ENCODE measurements around the gene HSD17B1.
"Not testable (repeated sequence)": the region's sequence is repeated elsewhere in the genome, so short reads cannot be mapped to it uniquely, and the experiment has no call there.

Gene HSD17B1

GRCh38 chr17:42552736-42553135, at the start of gene HSD17B1:
Gene HSD17B1 (plus strand): TSS chr17:42552923. CDS start chr17:42552934, 11 bp downstream.
- POLR2A ChIA-PET (ENCODE audit: low non-redundant PET); DNase-seq (ENCODE audit: low spot score): not testable (repeated sequence)
- CTCF ChIA-PET: interaction anchor here (1.4 kb wide), 1 partner anchor 16 kb away, joined by 4 read pairs; the partner anchor contains the start of gene NAGLU
- H3K27ac ChIP-seq: peak within 1 kb of the TSS; percentile 90

- no peak overlapping the region for H3K27ac ChIP-seq
- no peak for DNase-seq (ENCODE audit: low spot score)
- TF ChIP-seq CTCF (conservative IDR thresholded peaks at IDR 0.05; ENCODE audit: low read depth): no peak
- POLR2A ChIA-PET (ENCODE audit: low non-redundant PET): no interaction called here
- CTCF ChIA-PET: no interaction called here
Measured at GRCh38 chr17:42502926-42503325, 49.8 kb upstream of the HSD17B1 start.

- CTCF ChIA-PET: no interaction called here
- no peak for DNase-seq (ENCODE audit: low spot score)
- POLR2A ChIA-PET (ENCODE audit: low non-redundant PET): no interaction called here
- no peak for TF ChIP-seq CTCF (conservative IDR thresholded peaks at IDR 0.05; ENCODE audit: low read depth)
- H3K27ac ChIP-seq: no peak overlapping the region
Measured at GRCh38 chr17:42507671-42508070, 45.1 kb upstream of the HSD17B1 start.

- H3K27ac ChIP-seq: no peak overlapping the region
- CTCF ChIA-PET: interaction anchor here (0.8 to 0.9 kb wide), 2 partner anchors 18 to 186 kb away, joined by 3 to 6 read pairs; no protein-coding TSS in a partner anchor
- TF ChIP-seq CTCF (conservative IDR thresholded peaks at IDR 0.05; ENCODE audit: low read depth): no peak
- POLR2A ChIA-PET (ENCODE audit: low non-redundant PET): no interaction called here
- no peak for DNase-seq (ENCODE audit: low spot score)
Measured at GRCh38 chr17:42508426-42509165, 44.1 kb upstream of the HSD17B1 start.

GRCh38 chr17:42509409-42509808, 43.3 kb upstream of the HSD17B1 start:
- DNase-seq (ENCODE audit: low spot score): no peak
- TF ChIP-seq CTCF (conservative IDR thresholded peaks at IDR 0.05; ENCODE audit: low read depth): no peak
- no peak overlapping the region for H3K27ac ChIP-seq
- CTCF ChIA-PET: no interaction called here
- POLR2A ChIA-PET (ENCODE audit: low non-redundant PET): no interaction called here

GRCh38 chr17:42509841-42510240, 42.9 kb upstream of the HSD17B1 start:
- TF ChIP-seq CTCF (conservative IDR thresholded peaks at IDR 0.05; ENCODE audit: low read depth): no peak
- no peak for DNase-seq (ENCODE audit: low spot score)
- ChIA-PET CTCF (no interaction called here), POLR2A (ENCODE audit: low non-redundant PET) (no interaction called here)
- no peak overlapping the region for H3K27ac ChIP-seq

GRCh38 chr17:42512246-42512645, 40.5 kb upstream of the HSD17B1 start:
- ChIA-PET CTCF (interaction anchor here (0.6 kb wide), 2 partner anchors 19 to 298 kb away, joined by 3 read pairs; no protein-coding TSS in a partner anchor), POLR2A (ENCODE audit: low non-redundant PET) (no interaction called here)
- no peak for TF ChIP-seq CTCF (conservative IDR thresholded peaks at IDR 0.05; ENCODE audit: low read depth)

More at GRCh38 chr17:42512246-42512645, 40.5 kb upstream of the HSD17B1 start:
- DNase-seq (ENCODE audit: low spot score): no peak
- H3K27ac ChIP-seq: peak overlapping the region; percentile 25; the same call in 1 of the 2 replicates

All from RWPE1 (cell line).